PC-3 (cell line): ENCODE data around the gene POR. TPM values are rescaled to one million over a fixed set of nuclear protein-coding genes. Genes with fewer than 3 reads are reported as not detected.

ENCODE experiments used
- ATAC-seq: fragments of 200-7000 bp; cut with Tn5 transposase; 2 replicates; pipeline ENCODE4 v1.9.1; 2020; ENCODE audit warnings: mild to moderate bottlenecking, moderate library complexity
- BruUV-seq: library from RNA; stranded (reverse); fragments of 400-500 nt; replicated peaks from 2 replicates; lab custom pipeline; 2021; lab: Mats Ljungman, UMichigan
- CTCF ChIA-PET: fragments of 300-600 bp; sonication (Branson Sonifier 250); formaldehyde crosslinking; loops from one replicate; lab custom pipeline; 2022; ENCODE audit warnings: antibody characterized with exemption; lab: Charles Lee
- POLR2A ChIA-PET: fragments of 300-600 bp; sonication (Branson Sonifier 250); formaldehyde crosslinking; loops from one replicate; lab custom pipeline; 2022; ENCODE audit warnings: antibody characterized with exemption; ENCODE audit not compliant: unreplicated experiment; lab: Charles Lee
- DNase-seq: peaks from one replicate; pipeline ENCODE4 v3.0.0-alpha.2; 2015
- H2AFZ ChIP-seq: fragments of 300-600 bp; sonication (generic); 2 replicates; pipeline ENCODE4 v1.6.0; 2016; ENCODE audit warnings: antibody characterized with exemption, low read length
- H3F3A ChIP-seq: fragments of 300-600 bp; sonication (generic); one replicate; pipeline ENCODE4 v1.6.0; 2017; ENCODE audit warnings: antibody characterized with exemption, low read length, control low read depth, mild to moderate bottlenecking; ENCODE audit not compliant: unreplicated experiment
- H3K27ac ChIP-seq: fragments of 300-600 bp; sonication (generic); 2 replicates; pipeline ENCODE4 v1.5.1; 2016; ENCODE audit warnings: mild to moderate bottlenecking, low read length
- H3K27me3 ChIP-seq: fragments of 300-600 bp; sonication (generic); 2 replicates; pipeline ENCODE4 v1.6.1; 2016; ENCODE audit warnings: low read length, mixed read lengths
- H3K36me3 ChIP-seq: fragments of 300-600 bp; sonication (generic); 2 replicates; pipeline ENCODE4 v1.6.1; 2016; ENCODE audit warnings: low read depth, mixed run types, low read length, mixed read lengths
- H3K4me1 ChIP-seq: fragments of 300-600 bp; sonication (generic); 2 replicates; pipeline ENCODE4 v1.5.1; 2016; ENCODE audit warnings: low read length; ENCODE audit not compliant: insufficient read depth
- H3K4me2 ChIP-seq: fragments of 300-600 bp; sonication (generic); 2 replicates; pipeline ENCODE4 v1.6.0; 2016; ENCODE audit warnings: low read length
- H3K4me3 ChIP-seq: fragments of 300-600 bp; sonication (generic); 2 replicates; pipeline ENCODE4 v1.5.1; 2016; ENCODE audit warnings: mild to moderate bottlenecking, low read length, mixed read lengths
- H3K79me2 ChIP-seq: fragments of 300-600 bp; sonication (generic); 2 replicates; pipeline ENCODE4 v1.6.1; 2017; ENCODE audit warnings: low read length, mixed read lengths
- H3K9ac ChIP-seq: fragments of 300-600 bp; sonication (generic); 2 replicates; pipeline ENCODE4 v1.6.0; 2016; ENCODE audit warnings: mild to moderate bottlenecking, low read length
- H3K9me2 ChIP-seq: fragments of 300-600 bp; sonication (generic); replicated peaks from 2 replicates; pipeline ENCODE4 v1.6.1; 2016; ENCODE audit warnings: mixed run types, low read length, mixed read lengths
- H3K9me3 ChIP-seq: fragments of 300-600 bp; sonication (generic); 2 replicates; pipeline ENCODE4 v1.6.1; 2016; ENCODE audit warnings: low read length, mixed read lengths
- H4K20me1 ChIP-seq: fragments of 300-600 bp; sonication (generic); 2 replicates; pipeline ENCODE4 v1.6.1; 2016; ENCODE audit warnings: low read length, mixed read lengths
- EZH2 ChIP-seq: fragments of 300-600 bp; sonication (generic); IDR thresholded peaks from one replicate; pipeline ENCODE4 v1.6.1; 2017; ENCODE audit warnings: antibody characterized with exemption, mild to moderate bottlenecking, low read length; ENCODE audit not compliant: unreplicated experiment
- EZH2phosphoT487 ChIP-seq: fragments of 300-600 bp; sonication (generic); IDR thresholded peaks from 2 replicates; pipeline ENCODE4 v1.6.1; 2018; ENCODE audit warnings: mild to moderate bottlenecking, antibody characterized with exemption, low read length, borderline replicate concordance
- intact Hi-C: fragments of 100-400 bp; cut with micrococcal nuclease; formaldehyde crosslinking; loops from 2 replicates; pipeline ENCODE4 v1.9.0; 2023
- total RNA-seq: library from RNA; depleted of rRNA; stranded (reverse); fragments of >200 nt; gene quantifications from 2 replicates; pipeline ENCODE4 v1.2.3, GENCODE V29; 2014
- TF ChIP-seq, protein P1 (sequence below): fragments of 300-600 bp; sonication (generic); conservative IDR thresholded peaks from 2 replicates; pipeline ENCODE4 v1.5.1; 2017; ENCODE audit warnings: antibody characterized with exemption, low read depth, mild to moderate bottlenecking, low read length

POR gene
- total RNA-seq, 1 experiment from 2014 or later, result 112 TPM

- intact Hi-C loops, result no loop called here
- H3K9me2 ChIP-seq, result no peaks in the 10 kb centered on the region
- no peak overlapping the region for H2AFZ ChIP-seq
- ChIA-PET POLR2A (no interaction called here), CTCF (no interaction called here)
- no TSS peak for BruUV-seq
- no peaks in the 10 kb centered on the region for H3F3A ChIP-seq
- no peaks in the 10 kb centered on the region for H3K36me3 ChIP-seq
- H4K20me1 ChIP-seq, result no peaks in the 10 kb centered on the region
- H3K79me2 ChIP-seq, result no peaks in the 10 kb centered on the region
- H3K9me3 ChIP-seq, result no peaks in the 10 kb centered on the region
- no peak overlapping the region for H3K4me2 ChIP-seq
- no peak overlapping the region for H3K27ac ChIP-seq
- H3K4me3 ChIP-seq, result no peak overlapping the region
- DNase-seq, result no peak
- no peaks in the 10 kb centered on the region for H3K4me1 ChIP-seq
- TF ChIP-seq EZH2, result no peak
- TF ChIP-seq, protein P1, sequence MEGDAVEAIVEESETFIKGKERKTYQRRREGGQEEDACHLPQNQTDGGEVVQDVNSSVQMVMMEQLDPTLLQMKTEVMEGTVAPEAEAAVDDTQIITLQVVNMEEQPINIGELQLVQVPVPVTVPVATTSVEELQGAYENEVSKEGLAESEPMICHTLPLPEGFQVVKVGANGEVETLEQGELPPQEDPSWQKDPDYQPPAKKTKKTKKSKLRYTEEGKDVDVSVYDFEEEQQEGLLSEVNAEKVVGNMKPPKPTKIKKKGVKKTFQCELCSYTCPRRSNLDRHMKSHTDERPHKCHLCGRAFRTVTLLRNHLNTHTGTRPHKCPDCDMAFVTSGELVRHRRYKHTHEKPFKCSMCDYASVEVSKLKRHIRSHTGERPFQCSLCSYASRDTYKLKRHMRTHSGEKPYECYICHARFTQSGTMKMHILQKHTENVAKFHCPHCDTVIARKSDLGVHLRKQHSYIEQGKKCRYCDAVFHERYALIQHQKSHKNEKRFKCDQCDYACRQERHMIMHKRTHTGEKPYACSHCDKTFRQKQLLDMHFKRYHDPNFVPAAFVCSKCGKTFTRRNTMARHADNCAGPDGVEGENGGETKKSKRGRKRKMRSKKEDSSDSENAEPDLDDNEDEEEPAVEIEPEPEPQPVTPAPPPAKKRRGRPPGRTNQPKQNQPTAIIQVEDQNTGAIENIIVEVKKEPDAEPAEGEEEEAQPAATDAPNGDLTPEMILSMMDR, result no peak
- no peak for TF ChIP-seq EZH2phosphoT487
- no peak for ATAC-seq
- H3K27me3 ChIP-seq, result no peaks in the 10 kb centered on the region
- no peak overlapping the region for H3K9ac ChIP-seq
Observed at GRCh38 chr7:75987805-75988567, 73.0 kb downstream of the POR start.

GRCh38 chr7:75988568-75989499, 73.9 kb downstream of the POR start:
- intact Hi-C loops, result no loop called here
- Histone ChIP-seq H3K9me2 (no peaks in the 10 kb centered on the region), H4K20me1 (no peaks in the 10 kb centered on the region), H3F3A (no peaks in the 10 kb centered on the region), H3K4me2 (no peak overlapping the region), H3K27me3 (no peaks in the 10 kb centered on the region), H3K36me3 (no peaks in the 10 kb centered on the region), H3K9ac (no peak overlapping the region), H3K79me2 (no peaks in the 10 kb centered on the region), H3K4me1 (peaks cover 5% of the 10 kb centered on the region; the same call in 1 of the 2 replicates), H3K4me3 (no peak overlapping the region), H2AFZ (no peak overlapping the region), H3K27ac (no peak overlapping the region), H3K9me3 (no peaks in the 10 kb centered on the region)
- TF ChIP-seq EZH2, result no peak
- ChIA-PET POLR2A (no interaction called here), CTCF (no interaction called here)
- DNase-seq, result no peak
- no peak for ATAC-seq
- no TSS peak for BruUV-seq

DNA sequence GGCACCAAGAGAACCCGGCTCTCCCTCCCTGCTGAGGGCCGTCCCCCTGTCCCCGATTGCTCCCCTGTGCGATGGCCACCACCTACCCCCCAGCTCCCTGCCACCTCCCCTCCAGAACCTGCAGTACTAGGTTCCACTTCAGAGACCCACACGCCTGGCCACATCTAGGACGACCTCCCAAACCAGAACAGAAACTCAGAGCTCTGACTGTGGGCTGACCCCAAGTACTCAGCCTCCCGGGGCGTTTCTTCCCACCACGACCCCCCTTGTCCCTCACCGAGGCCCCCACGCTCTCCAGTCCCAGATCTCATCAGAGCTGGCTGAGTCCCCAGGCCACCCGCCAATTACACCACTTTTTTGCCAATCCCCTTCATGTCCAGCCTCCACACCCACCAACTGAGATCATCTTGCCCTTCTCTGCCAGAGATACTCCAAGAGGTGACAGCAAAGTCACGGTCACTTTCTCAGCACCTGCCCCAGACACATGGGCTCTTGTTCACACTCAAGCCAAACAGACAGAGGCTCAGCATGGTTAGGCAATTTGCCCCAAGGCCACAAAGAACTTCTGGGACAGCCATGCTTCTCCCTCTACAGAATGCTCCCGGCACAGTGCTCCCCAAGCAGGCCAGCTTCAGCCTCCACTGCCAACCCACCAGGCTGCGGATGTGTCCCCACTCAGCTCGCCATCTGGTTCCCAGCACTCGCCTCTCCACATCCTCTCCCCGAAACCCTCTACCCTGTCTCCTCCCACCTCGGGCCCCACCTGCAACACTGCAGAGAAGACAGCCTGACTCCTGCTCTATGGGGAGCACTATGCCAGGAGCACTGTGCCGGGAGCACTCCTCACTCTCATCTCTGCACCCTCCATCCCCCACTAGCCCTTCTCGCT, 74.8 kb downstream of the POR start:
- BruUV-seq, result no TSS peak
- peaks cover 7% of the 10 kb centered on the region for H3K4me1 ChIP-seq
- H3K27me3 ChIP-seq, result no peaks in the 10 kb centered on the region
- no peaks in the 10 kb centered on the region for H3K36me3 ChIP-seq
- no peak overlapping the region for H3K4me2 ChIP-seq
- H3K9ac ChIP-seq, result no peak overlapping the region
- H4K20me1 ChIP-seq, result no peaks in the 10 kb centered on the region
- H3F3A ChIP-seq, result no peaks in the 10 kb centered on the region
- CTCF ChIA-PET, result no interaction called here
- H3K79me2 ChIP-seq, result no peaks in the 10 kb centered on the region
- intact Hi-C loops, result loop anchor here (10.0 kb wide), 1 partner anchor 75 kb away; the partner anchor contains the start of gene POR
- ATAC-seq, result no peak
- POLR2A ChIA-PET, result no interaction called here
- DNase-seq, result no peak
- TF ChIP-seq, protein P1, result no peak
- no peak for TF ChIP-seq EZH2phosphoT487
- TF ChIP-seq EZH2, result no peak
- no peak overlapping the region for H2AFZ ChIP-seq
- no peaks in the 10 kb centered on the region for H3K9me3 ChIP-seq
- no peaks in the 10 kb centered on the region for H3K9me2 ChIP-seq
- no peak overlapping the region for H3K4me3 ChIP-seq
- H3K27ac ChIP-seq, result no peak overlapping the region
